DMS53 treated with DMSO at 0.1 percent for 48 hours (cell line): ENCODE measurements around the gene PDGFD.
A peak's percentile ranks its signal among the peaks of the same experiment; 100 is the strongest.
"Not testable (repeated sequence)": the region's sequence is repeated elsewhere in the genome, so short reads cannot be mapped to it uniquely, and the experiment has no call there.

Source experiments
- DNase-seq: peaks from one replicate; lab custom pipeline; 2025; ENCODE audit not compliant: unreplicated experiment; lab: John Stamatoyannopoulos, UW

Gene PDGFD

GRCh38 chr11:104057908-104058307 is 106.0 kb downstream of the PDGFD start:
- no peak for DNase-seq

- no peak for DNase-seq
Observed at GRCh38 chr11:104055596-104055995, 108.4 kb downstream of the PDGFD start.

DNA sequence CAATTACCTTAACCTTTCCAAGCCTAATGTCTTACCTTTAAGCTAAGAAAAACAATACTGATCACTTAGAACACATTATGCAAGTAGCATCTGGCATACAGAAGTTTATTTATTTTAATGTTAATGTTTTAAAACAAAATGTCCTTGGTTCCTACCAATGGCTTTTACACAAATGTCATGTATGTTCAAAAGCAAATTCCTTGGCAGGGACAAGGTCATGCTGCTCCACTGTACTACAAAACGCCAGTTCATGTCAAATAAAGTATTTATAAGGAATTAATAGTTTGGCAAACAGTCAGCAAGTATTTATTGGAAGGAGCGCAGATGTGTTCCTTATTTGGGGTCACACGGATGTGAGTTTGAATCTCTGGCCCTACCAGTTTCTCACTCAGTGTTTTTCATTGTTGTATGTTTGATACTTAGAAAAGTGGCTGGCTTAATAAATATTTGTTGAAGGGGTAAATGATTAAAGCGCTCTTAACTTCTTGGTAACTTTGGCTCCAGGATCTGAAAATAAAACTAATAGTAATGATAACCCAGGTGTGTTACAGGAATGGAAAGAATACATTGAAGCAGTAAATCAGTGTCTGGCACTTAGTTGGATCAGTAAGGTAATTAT is 108.9 kb downstream of the PDGFD start:
- no peak for DNase-seq

GRCh38 chr11:104053743-104054478 is 110.0 kb downstream of the PDGFD start:
- DNase-seq, result no peak

GRCh38 chr11:104051778-104052177 is 112.2 kb downstream of the PDGFD start:
- DNase-seq, result no peak

GRCh38 chr11:104049116-104049515 is 114.8 kb downstream of the PDGFD start:
- no peak for DNase-seq

GRCh38 chr11:104046858-104047257 is 117.1 kb downstream of the PDGFD start:
- not testable (repeated sequence) for DNase-seq

DNA sequence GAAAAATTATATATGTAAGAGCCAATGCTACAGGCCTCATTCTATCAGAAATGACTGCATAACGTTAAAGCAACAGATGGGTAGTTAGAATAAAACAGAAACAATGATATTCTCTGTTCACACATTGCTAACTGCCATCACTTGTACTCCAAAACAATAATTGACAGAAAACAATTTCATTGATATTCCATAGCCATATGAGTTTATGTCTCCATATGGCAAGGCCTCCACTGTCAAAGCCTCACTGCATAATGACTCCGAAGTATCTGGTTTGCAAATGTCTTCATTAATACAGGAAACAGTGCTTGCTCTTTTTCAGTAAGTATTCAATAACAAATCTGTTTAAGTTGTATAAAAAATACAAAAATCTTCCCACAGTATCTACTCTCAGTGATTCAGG is 117.6 kb downstream of the PDGFD start:
- no peak for DNase-seq

- DNase-seq, result no peak
Observed at GRCh38 chr11:104043678-104044239, 120.2 kb downstream of the PDGFD start.

- no peak for DNase-seq
Observed at GRCh38 chr11:104043142-104043541, 120.8 kb downstream of the PDGFD start.

DNA sequence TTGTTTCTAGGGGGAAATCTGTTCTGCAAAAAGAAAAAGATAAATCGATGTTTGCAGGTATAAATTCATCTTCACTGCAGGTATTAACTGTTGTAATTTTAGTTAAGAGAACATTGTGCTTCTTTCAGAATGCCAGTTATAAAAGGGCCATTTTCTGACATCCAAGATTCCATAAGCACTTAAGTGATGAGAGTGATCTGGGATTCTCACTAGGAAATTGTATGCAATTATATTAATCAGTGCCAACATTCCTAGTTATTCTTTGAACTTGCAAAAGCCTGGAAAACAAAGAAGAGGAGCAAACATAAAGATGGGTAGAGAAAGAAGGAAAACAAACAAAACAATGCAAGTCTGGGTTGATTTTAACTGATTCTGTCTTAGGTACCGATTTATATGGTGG is 122.2 kb downstream of the PDGFD start:
- no peak for DNase-seq

DNA sequence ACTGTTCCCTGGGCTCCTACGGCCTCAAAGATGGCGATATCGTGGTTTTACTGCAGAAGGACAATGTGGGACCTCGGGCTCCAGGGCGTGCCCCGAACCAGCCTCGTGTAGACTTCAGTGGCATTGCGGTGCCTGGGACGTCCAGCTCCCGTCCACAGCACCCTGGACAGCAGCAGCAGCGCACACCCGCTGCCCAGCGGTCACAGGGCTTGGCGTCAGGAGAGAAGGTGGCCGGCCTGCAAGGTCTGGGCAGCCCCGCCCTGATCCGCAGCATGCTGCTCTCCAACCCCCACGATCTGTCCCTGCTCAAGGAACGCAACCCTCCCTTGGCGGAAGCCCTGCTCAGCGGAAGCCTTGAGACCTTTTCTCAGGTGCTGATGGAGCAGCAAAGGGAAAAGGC is 127.0 kb downstream of the PDGFD start:
- no peak for DNase-seq

DNA sequence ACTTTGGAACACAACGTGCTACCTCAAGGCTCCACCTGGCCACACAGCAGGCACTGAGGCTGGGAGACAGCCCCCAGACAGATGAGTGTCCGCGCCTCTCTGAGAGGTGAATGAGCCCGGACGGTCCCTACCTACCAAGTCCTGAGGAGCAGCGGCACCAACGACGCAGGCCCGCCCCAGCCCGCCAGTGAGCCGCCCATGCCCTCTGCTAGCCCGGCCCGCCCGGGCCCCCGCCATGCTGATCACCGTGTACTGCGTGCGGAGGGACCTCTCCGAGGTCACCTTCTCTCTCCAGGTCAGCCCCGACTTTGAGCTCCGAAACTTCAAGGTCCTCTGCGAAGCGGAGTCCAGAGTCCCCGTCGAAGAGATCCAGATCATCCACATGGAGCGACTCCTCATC is 127.4 kb downstream of the PDGFD start, which contains the start of gene DDI1:
TSS of gene DDI1 (plus strand) at position 53 of the 400 bp plus-strand sequence. CDS start at position 236, 183 bp downstream.
- no peak for DNase-seq

DNA sequence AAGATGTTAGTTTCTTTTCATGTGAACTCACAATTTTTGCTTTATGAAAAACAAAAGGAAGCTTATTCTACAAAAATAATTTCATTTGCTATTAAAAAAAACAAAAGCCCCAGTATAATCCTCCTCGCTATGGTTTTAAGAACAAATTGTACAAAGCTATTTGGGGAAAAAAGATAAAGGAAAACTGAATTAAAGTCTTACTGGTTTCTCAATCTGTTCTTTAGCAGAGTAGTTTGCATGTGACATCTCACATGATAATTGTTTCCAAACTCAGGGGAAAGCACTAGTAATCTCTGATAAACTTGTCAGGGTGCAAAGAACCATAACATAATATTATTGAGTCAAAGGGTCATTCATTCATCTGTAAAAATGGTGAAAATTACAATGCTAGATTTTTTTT is 130.4 kb downstream of the PDGFD start:
- DNase-seq, result no peak

DNA sequence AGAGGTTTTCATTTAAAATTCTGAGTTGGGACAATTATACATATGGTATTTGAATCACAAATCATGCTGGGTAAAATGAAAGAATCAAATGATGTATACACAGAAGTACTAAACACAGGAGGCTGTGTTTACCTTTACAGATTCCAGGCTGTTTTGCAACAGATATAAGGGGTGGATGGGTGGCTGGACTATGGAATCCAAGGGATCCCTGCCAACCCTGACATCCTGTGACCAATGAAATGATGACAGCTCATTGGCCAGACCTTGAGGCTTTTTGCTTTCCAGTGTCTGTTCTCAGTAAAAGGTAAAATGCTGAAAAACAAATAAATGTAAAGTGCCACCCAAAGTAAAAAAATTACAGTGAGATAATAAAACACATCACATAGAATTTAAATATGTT is 130.8 kb downstream of the PDGFD start:
- peak; percentile 36 for DNase-seq

GRCh38 chr11:104028476-104029263 is 135.3 kb downstream of the PDGFD start:
- no peak for DNase-seq

GRCh38 chr11:104024572-104024971 is 139.4 kb downstream of the PDGFD start:
- DNase-seq, result no peak

GRCh38 chr11:104015649-104016415 is 148.1 kb downstream of the PDGFD start:
- DNase-seq, result no peak

DNA sequence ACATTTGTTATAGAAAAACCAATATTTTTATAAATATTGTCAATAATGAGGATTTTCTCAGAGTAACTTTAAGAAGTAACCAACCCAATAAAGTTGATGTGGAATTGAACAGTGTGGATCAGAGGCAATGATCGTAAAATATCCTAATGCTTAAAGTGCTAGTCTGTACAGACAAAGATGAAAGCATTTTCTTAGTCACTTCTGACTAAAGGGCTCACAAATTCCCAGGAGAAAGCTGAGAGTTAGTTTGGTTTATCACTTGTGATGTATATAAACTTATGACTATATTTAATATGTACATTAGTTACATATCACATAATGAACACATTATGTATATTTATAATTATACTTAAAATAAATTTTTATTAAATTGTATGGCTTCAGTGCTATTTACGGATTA is 152.9 kb downstream of the PDGFD start:
- DNase-seq, result no peak

DNA sequence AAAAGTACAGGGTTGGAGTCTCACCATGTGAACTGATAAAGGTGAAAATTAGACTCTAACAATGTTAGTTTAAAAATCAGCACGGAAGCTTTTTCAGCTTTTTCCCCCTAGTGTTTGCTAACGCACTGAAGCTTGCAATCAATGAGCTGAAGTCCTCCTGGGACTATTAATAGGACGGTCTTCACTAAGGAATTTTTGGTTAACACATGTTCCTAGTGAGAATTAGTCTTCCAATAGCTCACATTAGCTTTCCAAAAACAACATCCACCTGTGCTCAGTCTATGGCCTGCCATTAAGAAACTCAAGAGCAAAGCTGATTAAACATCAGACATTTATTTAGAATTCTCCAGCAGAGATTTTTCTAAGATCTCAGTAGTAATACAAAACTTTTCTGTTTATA is 154.2 kb downstream of the PDGFD start:
- DNase-seq, result no peak
